Activated CD8-positive, alpha-beta memory T cell treated with anti-CD3 and anti-CD28 coated beads for 48 hours (primary cell): ENCODE measurements around the gene PDE1C.
"Not testable (repeated sequence)": the region's sequence is repeated elsewhere in the genome, so short reads cannot be mapped to it uniquely, and the experiment has no call there.

Experiments
- DNase-seq, 3 experiments: peaks; one replicate each; pipeline ENCODE4 v3.0.0-alpha.2; 2020; ENCODE audit warnings: low read depth in 2 of 3, low spot score in 2 of 3

The PDE1C gene

GRCh38 chr7:32070406-32071360, at the start of gene PDE1C:
TSS of gene PDE1C (minus strand) at chr7:32070407.
- DNase-seq: no peak

GRCh38 chr7:32119790-32120196, 49.6 kb upstream of the PDE1C start:
- DNase-seq: no peak

- DNase-seq: no peak
These were observed 47.6 kb upstream of the PDE1C start for GRCh38 chr7:32117837-32118236.

GRCh38 chr7:32116436-32116835, 46.2 kb upstream of the PDE1C start:
- DNase-seq: no peak

- no peak for DNase-seq
These were observed 45.6 kb upstream of the PDE1C start for GRCh38 chr7:32115831-32116230.

GRCh38 chr7:32108651-32109050, 38.4 kb upstream of the PDE1C start:
- no peak for DNase-seq

GRCh38 chr7:32104766-32105165, 34.6 kb upstream of the PDE1C start:
- no peak for DNase-seq

GRCh38 chr7:32103361-32103760, 33.2 kb upstream of the PDE1C start:
- DNase-seq: no peak

GRCh38 chr7:32102432-32102873, 32.2 kb upstream of the PDE1C start:
- no peak for DNase-seq

- no peak for DNase-seq
These were observed 30.2 kb upstream of the PDE1C start for GRCh38 chr7:32100407-32100907.

GRCh38 chr7:32094516-32094915, 24.3 kb upstream of the PDE1C start:
- no peak for DNase-seq

- DNase-seq: no peak
These were observed 23.5 kb upstream of the PDE1C start for GRCh38 chr7:32093415-32094408.

- DNase-seq: no peak
These were observed 22.1 kb upstream of the PDE1C start for GRCh38 chr7:32092346-32092745.

GRCh38 chr7:32091608-32092210, 21.5 kb upstream of the PDE1C start:
- DNase-seq: no peak

GRCh38 chr7:32089678-32090077, 19.5 kb upstream of the PDE1C start:
- no peak for DNase-seq

- no peak for DNase-seq
These were observed 19.0 kb upstream of the PDE1C start for GRCh38 chr7:32089256-32089655.

- no peak for DNase-seq
These were observed 18.3 kb upstream of the PDE1C start for GRCh38 chr7:32088451-32088881.

- no peak for DNase-seq
These were observed 9.3 kb upstream of the PDE1C start for GRCh38 chr7:32079510-32079909.

- DNase-seq: no peak
These were observed 8.6 kb upstream of the PDE1C start for GRCh38 chr7:32078824-32079223.

GRCh38 chr7:32077806-32078205, 7.6 kb upstream of the PDE1C start:
- DNase-seq: no peak

GRCh38 chr7:32076802-32077201, 6.6 kb upstream of the PDE1C start:
- not testable (repeated sequence) for DNase-seq
